GM10847 (cell line): ENCODE results near the gene ARHGEF16.

Experiments used
- POLR2A ChIP-seq: IDR thresholded peaks from 2 replicates; pipeline ENCODE4 v1.6.1; 2011; ENCODE audit not compliant: insufficient read length; ENCODE audit errors: extremely low read depth

The ARHGEF16 gene

DNA sequence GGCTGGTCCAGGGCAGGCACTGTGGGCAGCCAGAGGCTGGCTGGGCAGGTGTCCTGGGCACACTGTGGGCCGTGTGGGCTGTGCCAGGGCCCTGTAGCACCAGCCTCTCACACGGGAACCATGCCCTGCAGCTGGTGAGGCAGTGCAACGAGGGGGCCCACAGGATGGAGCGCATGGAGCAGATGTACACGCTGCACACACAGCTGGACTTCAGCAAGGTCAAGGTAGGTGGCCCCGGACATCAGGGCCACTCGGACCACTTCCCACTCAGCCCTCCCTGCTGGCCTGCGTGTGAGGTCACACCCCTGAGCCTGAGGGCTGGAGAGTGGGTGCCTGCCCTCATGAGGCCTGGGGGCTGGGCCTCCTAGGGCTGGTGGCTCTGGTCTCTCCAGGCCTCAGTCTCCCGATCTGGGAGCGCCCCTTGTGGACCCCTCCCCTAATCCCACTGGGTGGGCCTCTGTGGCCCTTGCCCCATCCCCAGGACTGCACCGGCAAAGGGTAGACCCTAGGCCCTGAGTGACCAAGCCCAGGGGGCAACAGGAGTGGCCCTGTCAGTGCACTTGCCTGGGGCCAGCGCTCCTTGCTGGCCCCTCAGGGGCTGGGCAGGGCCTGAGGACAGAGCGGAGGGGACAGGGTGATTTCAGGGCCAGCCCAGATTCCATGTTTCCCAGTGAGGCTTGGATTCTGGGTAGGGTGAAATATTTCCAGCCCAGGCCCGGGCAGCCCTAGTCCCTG lies 21.5 kb downstream of the ARHGEF16 start:
- no peak for TF ChIP-seq POLR2A

DNA sequence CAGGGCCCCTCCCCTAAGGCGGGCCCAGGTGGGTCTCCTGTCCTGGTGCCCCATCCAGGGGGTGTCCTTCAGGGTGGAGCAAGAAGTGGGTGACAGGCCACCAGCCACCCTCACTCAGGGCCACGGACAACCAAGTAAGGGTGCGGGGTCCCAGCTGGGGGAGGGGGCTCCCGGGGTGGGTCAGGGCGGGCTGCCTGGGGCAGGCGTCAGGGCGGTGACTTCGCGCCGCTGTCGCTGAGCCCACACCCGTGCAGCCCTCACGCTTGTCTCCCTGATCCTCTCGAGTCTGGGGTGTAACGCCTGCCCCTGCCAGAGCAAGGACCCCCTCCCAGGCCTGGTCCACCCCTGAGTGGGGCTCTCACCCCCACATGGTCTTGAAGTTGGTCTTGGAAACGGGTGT lies 22.2 kb downstream of the ARHGEF16 start:
- TF ChIP-seq POLR2A = no peak

DNA sequence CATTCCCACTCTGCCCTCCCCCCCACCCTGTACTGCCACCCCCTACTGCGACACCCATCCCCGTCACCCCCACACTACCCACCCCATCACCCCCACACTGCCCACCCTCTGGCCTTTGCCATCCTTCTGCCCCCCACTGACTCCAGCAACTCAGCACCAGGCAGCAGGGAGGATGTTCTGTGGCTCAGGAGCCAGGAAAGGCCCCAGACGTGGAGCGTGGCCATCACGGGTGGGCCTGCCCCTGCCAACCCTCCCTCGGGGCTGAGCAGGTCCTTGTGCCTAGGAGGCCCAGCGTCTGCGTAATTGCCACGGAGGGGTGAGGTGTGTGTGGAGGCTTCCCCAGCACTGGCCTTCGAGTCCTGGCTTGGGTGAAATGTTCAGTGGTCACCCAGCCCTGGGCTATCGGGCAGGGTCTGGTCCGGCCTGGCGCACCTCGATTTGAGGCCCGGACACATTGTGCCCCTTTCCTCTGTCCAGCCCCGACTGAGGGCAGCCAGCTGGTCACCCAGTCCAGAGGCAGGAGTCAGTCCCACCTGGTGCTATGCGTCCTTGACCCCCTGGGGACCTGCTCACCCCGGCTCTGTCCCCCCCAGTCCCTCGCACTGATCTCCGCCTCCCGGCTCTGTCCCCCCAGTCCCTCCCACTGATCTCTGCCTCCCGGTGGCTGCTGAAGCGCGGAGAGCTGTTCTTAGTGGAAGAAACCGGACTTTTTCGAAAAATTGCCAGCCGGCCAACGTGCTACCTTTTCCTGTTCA lies 23.0 kb downstream of the ARHGEF16 start:
- TF ChIP-seq POLR2A = no peak

DNA sequence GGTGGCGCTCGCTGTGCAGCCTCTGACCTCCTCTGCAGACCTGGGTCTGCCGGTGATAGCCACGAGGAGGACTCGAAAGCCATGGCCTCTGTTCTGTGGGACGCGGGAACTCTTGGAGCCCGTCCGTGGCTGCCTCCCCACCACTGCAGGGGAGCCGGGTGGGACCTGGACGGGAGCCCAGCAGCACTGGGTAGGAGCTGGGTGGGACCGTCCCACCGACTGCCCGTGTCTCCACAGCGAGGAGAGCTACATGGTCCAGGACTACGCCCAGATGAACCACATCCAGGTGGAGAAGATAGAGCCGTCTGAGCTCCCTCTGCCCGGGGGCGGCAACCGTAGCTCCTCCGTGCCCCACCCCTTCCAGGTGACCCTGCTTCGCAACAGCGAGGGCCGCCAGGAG lies 23.7 kb downstream of the ARHGEF16 start:
- TF ChIP-seq POLR2A = no peak

DNA sequence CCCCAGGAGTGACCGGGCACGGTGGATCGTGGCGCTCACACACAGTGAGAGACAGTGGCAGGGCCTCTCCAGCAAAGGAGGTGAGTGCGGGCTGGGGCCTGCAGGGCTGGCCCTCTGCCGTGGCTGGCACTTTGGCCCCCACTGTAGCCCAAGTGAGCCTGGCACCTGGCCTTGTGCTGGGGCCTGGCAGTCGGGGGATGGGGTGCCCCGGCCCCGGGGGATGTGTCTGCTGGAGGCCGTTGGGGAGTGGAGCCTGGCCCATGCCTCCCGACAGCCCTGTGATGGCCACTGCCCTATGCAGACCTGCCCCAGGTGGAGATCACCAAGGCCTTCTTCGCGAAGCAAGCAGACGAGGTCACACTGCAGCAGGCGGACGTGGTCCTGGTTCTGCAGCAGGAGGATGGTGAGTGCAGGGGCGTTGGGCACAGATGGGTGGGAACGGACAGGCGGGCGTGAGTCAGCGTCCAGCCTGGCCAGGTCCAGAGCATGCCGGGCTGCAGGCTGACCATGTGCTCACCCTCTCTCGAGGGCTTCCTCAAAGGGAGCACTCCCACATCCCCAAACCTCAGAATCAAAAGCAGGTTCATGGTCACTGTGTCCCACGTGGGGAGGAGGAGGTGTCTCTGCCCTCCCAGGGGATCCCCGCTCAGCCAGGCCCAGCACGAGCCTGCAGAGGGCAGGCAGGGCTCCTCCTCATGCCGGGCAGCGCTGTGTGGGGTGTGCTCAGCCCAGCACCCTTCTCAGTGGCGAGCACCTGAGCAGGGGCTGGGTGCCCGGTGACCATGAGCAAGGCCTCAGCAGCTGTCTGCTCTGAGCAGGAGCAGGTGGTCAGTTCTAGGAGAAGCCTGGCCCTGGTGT lies 25.3 kb downstream of the ARHGEF16 start:
- no peak for TF ChIP-seq POLR2A

DNA sequence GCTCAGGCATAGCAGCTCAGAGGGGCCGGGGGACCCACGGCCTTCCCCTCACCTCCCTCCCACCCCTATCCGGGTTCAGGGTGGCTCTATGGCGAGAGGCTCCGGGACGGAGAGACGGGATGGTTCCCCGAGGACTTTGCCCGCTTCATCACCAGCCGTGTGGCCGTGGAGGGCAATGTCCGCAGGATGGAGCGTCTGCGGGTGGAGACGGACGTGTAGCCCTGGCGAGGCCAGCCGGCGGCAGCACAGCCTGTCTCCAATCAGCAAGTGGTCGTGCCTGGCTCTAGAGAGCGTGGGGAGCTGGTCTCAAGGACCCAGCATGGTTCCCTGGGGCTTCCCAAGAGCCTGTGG lies 25.9 kb downstream of the ARHGEF16 start:
- TF ChIP-seq POLR2A = no peak

DNA sequence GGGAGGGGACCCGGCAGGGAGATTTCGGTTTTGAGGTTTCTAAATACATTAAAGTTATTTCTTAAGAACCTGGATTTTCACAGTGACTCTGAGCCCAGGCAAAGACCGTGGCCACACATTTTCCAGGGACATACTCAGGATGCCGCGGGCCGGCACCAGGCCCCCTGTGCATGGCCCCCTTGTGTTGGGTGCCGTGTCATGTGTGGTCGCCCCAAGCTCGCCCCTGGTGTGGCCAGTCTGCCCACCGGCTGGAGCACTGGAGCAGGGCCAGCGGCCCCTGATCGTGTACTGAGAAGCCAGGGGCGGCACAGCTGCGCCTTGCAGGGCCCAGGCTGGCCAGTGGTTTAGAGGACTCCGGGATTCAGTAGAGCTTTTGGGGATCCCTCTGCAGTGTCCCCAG lies 26.6 kb downstream of the ARHGEF16 start:
- no peak for TF ChIP-seq POLR2A

DNA sequence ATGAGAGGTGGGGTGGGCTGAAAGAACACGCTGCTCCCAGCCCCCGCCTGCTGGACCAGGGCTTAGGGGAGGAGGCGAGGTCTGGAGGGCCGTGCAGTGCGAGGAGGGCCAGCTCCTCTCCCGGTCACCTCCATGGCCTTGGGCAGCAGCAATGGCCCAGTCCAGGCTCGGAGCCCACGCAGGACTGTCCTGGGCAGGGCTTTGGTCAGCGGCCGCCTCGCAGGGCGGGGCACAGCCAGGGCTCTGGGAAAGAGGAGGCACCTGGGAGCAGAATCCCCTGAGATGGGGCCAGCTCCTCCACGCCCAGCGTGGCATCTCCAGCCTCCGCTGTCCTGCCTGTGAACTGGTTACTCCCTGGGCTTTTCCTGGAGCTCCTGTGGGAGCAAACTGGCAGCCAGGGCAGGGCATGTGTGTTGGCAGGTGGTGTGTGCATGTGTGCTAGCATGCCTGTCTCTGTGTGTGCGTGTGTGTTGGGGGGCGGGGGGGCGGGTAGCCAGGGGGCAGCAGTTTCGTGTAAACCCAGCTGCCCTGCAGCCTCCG lies 27.4 kb downstream of the ARHGEF16 start:
- TF ChIP-seq POLR2A = no peak

DNA sequence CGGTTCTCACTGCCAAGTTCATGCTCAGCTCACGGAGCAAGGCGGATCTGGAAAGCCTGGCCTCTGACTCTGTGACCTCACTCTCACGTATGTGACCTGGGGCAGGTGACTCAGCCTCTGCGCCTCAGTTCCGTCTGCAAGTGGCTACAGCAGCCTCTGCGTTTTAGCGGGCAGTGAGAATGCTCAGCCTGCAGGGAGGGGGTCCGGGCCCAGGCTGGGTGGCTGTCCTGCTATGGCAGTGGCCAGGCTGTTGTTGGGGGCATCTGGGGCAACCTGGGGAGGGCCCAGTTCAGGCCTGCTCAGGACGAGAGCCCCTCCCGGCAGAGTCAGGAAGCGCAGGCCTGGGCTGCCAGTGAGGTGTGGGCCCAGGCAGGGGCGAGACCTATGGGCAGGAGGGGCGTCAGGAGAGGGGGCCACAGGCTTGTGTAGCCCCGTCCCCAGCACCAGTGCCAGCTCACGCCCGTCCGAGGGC lies 27.9 kb downstream of the ARHGEF16 start:
- no peak for TF ChIP-seq POLR2A

DNA sequence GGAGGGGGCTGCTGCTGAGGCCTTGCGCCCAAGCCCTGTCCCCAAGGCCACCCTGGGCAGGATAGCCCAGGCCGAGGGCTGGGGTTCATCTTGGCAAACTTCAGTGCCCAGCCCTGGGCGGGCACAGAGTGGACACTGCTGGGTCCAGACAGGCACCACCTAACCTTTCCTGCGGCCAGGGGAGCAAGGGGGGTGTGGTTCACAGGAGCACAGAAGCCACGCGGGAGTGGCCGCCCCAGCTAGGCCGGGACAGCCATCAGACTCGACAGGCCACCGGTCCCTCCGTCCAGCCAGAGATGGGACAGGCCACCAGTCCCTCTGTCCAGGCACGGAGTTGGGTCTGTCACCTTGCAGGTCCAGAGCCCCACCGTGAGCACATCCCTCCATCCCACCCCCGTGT lies 28.9 kb downstream of the ARHGEF16 start:
- no peak for TF ChIP-seq POLR2A

DNA sequence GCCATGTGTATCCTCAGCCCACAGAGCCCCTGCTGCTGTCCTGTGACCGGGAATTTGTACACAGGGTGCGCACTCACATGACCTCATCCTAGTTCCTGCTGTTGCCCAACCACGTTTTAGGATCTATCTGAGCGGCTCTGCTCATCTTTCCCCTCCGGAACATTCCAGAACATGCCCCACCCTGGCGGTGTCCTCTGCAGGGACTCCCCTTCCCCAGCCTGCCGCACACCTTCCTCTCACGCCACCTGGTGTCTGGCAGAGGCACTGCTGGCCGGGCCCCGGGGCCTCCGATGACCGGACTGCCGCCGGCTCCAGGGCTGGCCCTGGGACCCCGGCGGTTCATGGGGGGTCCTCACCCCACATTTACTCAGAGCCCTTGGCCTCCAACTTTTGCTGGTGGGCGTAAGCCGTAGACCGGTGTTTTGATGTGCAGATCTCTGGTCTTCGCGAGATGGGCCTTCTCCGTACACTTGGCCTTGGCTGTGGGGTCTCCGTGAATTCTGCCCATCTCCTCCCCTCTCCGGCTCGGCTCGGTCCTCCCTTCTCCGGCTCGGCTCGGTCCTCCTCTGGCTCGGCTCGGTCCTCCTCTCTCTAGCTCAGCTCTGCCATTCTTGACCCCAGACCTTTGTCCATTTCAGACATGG lies 29.5 kb downstream of the ARHGEF16 start:
- TF ChIP-seq POLR2A = no peak

DNA sequence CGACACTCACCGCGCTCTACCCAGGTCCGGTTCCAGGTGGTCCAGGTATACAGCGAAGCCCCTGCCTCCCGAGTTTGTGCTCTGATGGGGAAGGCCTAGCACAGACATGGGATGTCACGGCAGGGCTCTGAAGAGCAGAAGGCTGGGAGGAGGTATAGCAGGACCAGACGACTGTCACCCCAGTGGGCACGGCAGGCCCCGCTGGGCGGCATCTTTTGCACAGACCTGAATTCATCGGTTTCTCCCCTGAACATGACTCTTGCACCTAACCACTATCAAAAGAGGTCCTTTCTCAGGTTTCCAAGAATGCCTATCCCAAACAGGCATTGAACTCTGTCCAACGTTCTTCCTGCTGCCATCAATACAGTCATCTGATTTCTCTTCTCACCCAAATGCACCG lies 30.6 kb downstream of the ARHGEF16 start:
- no peak for TF ChIP-seq POLR2A

DNA sequence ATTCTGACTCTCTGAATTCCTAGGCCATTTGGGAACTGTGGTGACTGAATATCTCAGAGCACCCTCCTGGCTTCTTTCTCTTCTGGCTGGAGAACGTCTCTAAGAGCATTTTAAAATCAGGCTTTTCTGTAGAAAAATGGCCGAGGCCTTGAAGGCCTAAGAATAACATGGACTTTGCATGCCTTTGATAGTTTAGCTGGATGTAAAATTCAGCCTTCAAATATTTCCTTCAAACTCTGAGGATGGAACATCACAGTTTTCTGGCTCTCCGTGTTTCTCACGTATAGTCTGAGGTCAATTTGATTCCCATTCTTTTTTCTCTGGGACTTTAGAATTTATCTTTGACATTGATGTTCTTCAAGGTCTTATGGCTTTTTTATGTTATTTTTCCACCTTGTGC lies 34.0 kb downstream of the ARHGEF16 start:
- no peak for TF ChIP-seq POLR2A

DNA sequence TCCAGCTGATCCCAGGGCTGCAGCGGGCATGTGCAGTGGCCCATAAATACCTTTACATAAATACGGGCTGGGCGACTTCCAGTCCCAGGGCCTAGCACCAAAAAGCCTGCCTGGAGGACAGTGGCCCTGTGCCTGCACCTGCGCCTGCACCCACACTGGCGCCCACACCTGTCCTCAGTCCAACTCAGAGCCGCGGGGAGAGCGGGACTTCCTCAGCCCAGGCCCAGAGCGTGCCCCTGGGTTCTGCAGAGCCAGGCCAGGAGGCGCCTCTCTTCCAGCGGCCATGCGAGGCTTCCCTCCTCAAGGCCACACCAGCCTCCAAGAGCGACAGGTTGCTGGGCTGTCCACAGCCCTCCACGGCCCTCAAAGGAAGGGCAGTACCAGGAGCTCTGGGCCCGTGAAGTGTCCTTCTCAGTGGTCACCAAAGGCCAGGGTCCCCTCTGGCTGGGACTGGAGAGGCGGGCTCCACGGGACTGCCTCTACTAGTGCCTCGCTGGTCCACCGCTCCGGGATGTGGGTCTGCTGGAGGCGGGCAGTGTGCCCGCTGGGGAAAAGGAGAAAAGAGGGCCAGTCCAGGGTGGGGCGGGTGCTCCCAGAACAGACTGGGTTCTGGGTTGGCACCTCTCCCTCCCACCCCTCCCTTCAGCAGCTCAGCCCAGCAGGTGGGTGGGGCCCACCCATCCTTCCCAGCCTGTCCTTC lies 35.7 kb downstream of the ARHGEF16 start:
- TF ChIP-seq POLR2A = no peak
